CD4-positive, alpha-beta T cell treated with Interleukin-12 subunit alpha and Interleukin-12 subunit beta, for 1 hour (primary cell): Measurements from ENCODE around the gene KHDRBS1.
"Not testable (repeated sequence)": the region's sequence is repeated elsewhere in the genome, so short reads cannot be mapped to it uniquely, and the experiment has no call there.

Experiments
- DNase-seq: peaks from one replicate; pipeline ENCODE4 v3.0.0-alpha.2; 2020

KHDRBS1 gene, protein sequence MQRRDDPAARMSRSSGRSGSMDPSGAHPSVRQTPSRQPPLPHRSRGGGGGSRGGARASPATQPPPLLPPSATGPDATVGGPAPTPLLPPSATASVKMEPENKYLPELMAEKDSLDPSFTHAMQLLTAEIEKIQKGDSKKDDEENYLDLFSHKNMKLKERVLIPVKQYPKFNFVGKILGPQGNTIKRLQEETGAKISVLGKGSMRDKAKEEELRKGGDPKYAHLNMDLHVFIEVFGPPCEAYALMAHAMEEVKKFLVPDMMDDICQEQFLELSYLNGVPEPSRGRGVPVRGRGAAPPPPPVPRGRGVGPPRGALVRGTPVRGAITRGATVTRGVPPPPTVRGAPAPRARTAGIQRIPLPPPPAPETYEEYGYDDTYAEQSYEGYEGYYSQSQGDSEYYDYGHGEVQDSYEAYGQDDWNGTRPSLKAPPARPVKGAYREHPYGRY

DNA sequence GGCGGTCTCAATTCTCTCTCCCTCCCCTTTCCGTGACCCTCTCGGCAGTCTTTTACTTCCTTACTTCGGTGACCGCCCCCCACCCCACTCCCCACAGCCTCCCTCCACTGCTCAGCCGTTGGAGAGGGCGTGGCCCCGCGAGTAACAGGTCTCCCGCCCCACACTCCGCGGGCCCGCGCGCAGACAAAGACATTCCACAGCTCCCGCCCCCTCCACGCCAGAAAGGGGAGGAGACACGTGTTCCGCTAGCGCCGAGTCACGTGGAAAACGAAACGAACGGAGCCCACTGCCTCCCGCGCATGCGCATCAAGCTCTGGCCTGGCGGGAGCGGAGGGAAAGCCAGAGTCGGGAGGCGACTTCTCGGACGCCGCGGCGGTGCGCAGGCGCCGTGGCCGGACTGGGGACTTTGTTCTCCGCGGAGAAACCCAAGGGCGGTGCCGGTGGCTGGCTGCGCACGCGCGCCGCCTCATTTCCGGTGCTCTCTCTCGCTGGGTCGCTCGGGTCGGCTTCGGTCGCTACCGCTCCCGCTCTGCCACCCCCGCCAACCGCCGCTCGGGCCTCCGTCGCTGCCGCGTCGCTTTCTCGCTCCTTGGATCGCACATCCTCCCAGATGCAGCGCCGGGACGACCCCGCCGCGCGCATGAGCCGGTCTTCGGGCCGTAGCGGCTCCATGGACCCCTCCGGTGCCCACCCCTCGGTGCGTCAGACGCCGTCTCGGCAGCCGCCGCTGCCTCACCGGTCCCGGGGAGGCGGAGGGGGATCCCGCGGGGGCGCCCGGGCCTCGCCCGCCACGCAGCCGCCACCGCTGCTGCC lies at the start of gene KHDRBS1:
Gene KHDRBS1 (plus strand): TSS at position 483 of the 813 bp plus-strand sequence. CDS start 128 bp downstream, at position 611.
- DNase-seq, result peak; percentile 99

DNA sequence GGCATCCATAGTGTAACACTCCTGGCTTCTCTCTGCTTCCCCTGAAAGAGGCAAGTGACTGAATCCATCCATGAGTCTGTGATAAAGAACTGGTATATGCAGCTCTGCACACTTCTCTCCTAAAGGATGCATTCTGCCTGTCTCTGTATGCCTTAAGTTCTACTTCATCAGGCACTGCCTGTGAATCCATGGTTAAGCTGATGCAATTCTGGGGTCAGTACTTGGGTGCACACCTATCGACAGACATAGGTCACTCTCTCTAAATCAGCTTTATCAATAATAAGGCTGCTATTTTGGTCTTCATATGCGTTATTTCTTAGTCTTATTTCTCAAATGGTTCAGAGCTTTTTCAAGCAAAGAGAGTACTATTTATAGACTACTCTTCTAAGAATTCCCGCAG lies 42.8 kb upstream of the KHDRBS1 start:
- DNase-seq, result no peak

DNA sequence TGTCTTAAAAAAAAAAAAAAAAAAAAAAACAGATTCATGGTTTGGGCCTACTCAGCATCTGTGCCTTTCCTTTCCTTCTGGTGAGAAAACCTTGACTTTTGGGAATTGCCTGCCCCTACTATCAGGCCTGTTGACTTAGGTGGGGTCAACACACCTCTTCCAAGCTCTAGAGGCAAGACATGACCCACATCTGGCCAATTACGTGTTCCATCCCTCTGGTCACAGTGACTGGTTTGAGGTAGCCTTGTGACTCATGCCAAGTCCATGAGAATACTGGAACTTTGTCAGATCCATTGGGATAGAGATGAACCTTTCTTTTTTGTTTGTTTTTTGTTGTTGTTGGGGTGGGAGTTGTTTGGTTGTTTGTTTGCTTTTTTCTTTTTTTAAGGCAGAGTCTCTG lies 37.3 kb upstream of the KHDRBS1 start:
- DNase-seq, result no peak

DNA sequence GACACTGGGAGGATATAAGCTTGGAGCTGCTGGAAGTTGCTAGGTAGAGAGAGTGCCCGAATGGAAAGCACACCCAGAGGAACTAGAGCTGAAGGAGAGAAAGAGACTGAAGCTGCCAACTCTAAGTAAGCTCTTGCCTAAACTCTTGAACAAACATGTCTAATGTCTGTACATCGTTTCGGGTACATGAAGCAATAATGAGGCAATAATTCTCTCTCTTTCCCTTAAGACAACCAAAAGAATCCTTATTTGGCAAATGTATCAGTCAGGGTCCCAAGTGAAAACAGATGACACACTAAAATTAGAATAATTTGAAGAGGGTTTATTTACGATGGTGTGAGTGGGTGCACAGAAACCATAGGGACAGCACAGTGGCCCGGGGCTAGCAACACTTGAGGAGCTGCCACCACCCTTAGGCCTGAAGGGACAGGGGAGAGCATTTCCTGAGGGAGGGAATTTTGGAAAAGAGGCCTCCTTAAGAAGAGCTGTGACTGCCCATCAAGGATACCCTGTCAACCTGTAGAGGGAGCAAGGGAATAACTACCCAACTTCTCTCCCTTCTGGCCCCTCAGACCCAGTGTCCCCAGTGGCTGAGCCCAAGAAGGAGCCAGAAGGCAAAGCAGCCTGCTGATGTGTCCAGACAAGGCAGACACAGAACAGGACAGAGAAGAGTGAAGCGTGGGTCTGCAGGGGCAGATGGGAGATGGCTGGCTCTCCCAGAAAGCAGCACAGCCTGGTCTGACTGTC lies 36.1 kb upstream of the KHDRBS1 start:
- DNase-seq, result no peak

DNA sequence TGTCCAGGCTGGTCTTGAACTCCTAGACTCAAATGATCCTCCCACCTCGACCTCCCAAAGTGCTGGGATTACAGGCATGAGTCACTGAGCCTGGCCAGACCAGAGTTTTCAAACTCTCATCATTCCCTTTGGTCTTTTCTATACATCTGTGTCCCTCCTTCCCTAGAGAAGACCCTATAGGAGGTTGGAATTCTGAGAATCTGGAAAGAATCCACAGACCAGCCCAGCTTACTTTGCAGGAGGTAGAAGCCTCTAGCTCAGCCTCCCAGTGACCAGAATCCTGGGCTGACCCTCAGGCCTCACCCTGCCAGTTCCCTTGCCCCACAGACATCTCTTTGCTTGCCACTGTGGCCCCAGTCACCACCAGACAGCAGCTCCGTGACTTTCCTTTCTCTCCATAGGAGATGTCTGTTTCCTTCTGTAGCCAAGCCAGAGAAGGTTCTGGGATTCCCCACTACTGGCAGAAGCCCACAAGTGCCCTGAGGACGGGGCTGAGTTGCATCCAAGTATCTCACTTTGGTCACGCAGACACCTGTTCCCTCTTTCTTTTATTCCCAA lies 34.7 kb upstream of the KHDRBS1 start:
- DNase-seq, result no peak

DNA sequence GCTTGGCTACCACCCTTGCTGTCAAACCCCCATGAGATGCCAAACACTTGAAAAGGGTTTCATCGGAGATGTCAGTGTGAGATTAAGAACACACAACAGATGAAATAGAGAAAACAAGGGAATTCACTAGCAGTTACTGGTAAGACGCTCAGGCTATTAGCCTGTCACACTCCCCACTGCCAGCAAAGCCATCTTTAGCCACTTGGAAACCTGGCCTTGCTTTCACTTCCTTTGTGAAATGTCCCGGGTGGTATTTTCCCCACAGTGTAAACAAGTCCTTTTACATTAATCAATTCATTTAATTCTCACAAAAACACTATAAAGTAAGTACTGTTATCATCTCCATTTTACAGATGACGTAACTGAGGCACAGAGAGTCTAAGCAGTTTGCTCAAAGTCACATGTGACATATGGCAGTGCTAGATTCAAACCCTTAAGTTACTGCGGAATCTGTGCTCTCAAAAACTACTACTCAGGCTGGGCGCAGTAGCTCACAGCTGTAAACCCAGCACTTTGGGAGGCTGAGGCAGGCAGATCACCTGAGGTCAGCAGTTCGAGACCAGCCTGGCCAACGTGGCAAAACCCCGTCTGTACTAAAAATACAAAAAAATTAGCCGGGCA lies 32.7 kb upstream of the KHDRBS1 start:
- no peak for DNase-seq

DNA sequence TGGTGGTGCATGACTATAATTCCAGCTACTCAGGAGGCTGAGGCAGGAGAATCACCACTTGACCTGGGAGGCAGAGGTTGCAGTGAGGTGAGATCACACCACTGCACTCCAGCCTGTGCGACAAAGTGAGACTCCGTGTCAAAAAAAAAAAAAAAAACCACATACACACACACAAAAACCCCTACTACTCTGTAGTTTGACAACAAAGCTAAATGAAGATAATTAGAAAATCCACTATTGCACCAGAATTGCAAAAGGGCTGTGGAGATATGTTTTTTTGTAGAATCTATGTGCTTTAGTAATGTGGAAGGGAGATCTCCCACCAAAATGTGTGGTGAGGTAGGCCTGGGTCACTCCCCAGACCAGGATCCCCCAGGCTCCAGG lies 32.2 kb upstream of the KHDRBS1 start:
- DNase-seq, result peak; percentile 30

DNA sequence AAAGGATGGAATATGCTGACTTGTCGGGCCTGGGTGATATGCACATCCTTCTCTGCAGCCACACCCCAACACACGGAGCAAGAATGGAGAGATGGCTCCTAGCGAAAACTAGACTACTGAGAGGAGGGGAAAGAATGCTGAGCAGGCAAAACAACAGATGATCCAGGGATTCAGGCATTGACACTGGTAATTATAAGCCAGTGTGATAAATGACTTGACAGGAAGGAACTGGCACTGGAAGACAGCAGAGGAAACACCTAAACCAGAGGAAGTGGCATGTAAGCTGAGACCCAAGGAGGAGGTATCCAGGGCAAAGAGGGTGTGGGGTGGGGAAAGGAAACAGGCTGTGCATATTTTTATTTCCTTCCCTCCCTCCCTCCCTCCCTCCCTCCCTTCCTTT lies 31.7 kb upstream of the KHDRBS1 start:
- DNase-seq, result peak; percentile 61

DNA sequence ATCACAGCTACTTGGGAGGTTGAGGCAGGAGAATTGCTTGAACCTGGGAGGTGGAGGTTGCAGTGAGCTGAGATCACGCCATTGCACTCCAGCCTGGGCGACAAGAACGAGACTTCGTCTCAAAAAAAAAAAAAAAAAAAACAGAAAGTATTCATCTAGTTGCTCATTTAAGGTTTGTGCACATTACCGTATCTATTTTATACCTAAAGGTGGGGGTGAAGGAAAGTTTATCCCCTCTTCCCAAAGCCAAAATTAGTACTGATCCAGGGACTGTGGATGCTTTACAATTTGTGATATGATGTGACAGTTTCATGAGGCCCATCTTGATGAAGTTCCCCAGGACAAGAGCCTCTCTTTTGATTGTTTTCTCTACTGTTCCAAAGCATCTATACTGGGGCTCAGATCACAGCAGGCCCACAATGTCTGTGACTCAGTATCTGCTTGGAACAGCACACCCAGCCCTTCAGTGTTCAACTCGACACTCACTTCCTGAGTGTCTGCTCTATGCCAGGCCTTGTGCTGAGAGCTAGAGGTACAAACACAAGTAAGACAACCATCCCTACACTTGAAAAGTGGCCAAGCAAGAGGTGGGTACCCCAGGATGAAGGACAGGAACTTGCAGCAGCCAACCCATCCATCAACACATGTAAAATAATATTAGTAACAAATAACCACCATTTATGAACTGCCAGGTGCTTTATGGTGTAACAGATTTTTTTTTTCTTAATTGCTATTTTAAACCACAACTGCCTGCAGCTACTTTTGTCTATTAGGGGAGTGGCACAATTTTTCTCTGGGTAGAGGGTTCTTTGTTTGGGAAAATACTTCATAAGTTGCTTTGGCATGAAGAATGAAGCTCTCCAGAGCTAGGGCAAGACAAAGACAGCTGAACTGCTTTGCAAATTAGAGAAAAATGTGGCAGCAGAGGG lies 29.0 kb upstream of the KHDRBS1 start:
- DNase-seq, result peak; percentile 47

DNA sequence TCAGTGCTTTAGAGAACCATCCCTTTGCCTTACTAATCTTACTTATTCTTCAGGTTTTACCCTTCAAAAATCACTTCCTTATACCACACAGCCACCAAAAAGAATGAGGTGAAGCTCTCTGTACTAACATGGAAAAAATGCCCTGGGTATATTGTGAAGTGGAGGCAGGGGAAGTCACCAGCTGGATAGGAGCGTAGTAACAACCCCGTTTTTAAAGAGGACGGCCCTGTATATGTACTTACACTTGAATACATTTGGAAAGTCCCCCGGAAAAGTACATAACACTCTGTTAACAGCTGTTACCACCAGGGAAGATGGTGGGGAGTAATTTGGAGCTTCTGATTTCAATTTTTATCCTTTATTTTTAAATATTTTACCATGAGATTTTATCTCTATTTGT lies 28.2 kb upstream of the KHDRBS1 start:
- DNase-seq, result peak; percentile 56

DNA sequence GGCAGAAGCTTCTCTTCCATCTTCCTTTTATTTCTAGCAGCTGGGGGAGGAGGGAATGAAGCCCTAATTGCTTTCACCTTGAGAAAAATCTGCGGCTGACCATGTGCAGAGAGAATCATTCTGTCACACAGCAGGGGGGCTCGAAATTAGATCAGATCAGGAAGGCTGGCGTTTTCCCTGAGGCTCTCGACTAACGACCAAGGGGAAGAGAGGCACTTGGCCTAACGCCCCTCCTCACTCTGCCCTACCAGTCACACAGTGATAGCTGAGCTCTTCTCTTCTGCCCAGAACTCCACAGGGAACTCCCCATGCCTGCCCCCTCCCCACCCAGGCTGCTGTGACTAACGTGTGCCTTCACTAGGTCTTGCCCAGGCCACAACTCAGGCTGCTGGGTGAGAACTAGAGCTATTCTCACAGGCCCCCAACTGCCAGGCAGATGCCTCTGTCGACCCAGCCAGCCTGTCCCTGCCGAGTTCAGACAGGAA lies 26.5 kb upstream of the KHDRBS1 start:
- DNase-seq, result no peak

DNA sequence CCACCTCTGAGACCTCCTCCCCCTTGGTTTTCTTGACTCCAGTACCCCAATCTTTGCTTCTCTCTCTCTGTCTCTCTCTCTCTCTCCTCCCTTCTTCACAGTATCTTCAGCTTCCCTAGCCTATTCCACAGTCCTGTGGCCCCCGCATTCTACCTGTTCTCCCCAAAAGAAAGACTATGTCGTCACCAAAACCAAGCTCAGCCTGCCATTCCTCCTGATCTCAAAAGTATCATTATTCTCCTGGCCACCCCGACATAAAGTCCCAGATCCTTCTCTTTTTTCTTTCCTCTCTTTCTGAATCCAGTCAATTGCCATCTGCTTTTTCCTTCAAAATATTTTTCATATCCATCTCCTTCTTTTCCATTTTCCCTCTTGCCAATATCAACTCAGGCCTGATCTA lies 23.7 kb upstream of the KHDRBS1 start:
- DNase-seq, result no peak

DNA sequence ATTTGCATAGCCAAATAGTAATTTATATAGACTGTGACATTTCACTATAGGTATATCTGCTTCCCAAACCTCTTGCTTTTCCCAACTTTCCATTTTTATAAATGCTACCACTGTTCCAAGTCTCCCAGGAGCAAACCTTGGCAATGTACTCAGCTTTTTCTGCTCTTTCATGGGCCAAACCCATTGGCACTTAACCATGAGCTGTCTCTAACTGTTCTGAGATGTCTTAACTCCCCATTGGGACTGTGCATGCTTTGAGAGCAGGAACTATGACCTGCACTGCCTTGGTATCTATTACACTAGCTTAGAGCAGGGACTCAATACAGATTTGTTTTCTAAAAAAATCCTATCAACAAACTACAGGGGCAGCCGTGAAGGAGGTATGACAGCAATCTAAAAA lies 22.5 kb upstream of the KHDRBS1 start:
- DNase-seq, result no peak

DNA sequence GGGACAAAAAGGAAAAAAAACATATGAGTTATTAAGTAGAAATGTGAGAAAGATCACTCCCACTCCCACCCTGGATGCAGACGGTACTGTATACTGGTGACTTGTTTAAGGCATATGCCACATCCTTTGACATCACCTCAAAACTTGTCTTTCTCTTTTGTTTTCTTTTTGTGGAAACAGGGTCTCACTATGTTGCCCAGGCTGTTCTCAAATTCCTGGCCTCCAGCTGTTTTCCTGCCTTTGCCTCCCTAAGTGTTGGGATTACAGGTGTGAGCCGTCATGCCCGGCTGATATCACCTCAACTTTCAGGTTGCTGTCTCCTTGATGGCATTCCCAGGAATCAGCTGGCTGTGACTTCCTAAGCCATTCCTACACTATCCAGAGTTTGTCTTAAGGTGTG lies 18.4 kb upstream of the KHDRBS1 start:
- DNase-seq, result no peak

DNA sequence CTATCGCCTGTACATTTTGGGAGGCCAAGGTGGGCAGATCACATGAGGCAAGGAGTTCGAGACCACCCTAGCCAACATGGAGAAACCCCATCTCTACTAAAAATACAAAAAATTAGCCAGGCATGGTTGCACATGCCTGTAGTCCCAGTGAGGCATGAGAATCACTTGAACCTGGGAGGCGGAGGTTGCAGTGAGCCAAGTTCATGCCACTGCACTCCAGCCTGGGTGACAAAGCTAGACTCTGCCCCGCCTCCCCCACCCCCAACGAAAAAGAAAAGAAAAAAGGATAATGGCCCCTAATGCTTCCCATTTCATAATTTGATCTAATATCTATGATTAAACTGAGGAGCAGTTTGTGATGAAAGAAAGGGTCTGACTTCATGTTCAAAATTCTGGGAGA lies 17.5 kb upstream of the KHDRBS1 start:
- not testable (repeated sequence) for DNase-seq

DNA sequence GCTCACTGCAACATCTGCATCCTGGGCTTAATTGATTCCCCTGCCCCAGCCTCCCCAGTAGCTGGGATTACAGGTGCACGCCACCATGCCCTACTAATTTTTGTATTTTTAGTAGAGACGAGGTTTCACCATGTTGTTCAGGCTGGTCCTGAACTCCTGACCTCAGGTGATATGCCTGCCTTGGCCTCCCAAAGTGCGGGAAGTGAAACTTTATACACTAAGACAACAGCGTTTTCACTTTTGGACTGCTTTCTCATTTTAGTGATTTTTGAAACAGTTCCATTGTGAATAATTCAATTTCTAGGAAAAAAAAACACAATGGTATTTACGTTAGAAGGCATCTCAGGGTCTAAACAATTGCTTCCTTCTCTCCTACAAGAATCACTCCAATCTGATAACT lies 11.8 kb upstream of the KHDRBS1 start:
- no peak for DNase-seq

DNA sequence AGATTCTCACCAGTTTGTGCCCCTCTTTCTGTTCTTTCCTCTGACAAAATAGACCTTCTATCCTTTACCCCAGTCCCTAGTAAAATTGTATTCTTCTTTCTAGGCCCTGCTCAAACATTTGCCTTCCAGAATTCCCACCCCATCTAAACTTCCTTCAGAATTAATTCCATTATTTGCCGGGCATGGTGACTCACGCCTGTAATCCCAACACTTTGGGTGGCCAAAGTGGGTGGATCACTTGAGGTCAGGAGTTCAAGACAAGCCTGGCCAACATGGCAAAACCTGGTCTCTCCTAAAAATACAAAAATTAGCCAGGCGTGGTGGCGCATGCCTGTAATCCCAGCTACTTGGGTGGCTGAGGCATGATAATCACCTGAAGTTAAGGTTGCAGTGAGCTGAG lies 11.4 kb upstream of the KHDRBS1 start:
- DNase-seq, result not testable (repeated sequence)

DNA sequence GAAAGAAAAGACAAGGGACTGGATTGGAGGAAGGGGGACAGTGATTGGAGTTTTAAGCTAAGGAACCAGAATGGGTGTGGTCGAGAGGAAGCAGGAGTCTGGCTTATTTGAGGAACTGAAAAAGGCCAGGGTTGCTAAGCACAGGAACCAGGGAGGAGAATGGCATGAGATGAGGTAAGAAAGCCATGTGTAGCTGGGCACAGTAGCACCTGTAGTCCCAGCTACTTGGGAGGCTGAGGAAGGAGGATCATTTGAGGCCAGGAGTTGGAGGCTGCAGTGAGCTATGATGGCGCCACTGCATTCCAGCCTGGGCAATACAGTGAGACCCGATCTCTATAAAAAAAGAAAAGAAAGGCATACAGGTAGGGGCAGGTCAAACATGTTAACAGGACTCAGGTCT lies 8.1 kb upstream of the KHDRBS1 start:
- no peak for DNase-seq

DNA sequence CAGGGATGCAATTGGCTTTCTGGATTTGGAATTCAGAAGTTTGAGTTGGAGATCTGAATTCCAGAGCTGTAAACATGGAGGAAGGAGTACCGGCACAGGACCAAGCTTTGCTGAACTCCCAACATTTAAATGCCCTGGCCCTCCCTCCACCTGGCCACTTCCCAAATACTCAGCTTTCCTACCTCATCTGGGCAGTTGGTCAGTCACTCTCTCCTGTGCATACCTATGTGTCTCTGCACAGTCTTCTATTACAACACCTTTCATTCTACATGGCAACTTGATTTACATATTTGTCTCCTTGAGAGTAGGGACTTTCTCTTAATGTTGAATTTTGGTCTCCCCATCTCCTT lies 6.1 kb upstream of the KHDRBS1 start:
- DNase-seq, result no peak

DNA sequence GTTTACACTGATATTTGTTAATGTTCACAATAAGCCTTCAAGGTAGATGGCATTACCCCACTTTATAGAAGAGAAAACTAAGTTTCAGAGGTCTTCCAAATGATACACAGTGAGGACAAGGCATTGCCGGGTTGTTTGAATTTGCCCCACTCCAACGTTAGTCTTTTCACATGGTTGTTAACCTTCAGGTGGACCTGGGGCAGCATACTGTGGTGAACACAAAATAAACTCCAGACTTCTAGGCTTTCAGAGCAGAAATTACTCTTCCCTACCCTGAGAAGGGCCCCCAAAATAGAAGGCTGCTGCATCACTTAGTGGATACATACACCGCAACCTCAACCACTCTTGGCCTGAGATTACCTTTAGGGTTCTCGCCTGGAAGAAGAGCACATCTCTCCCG lies 3.4 kb upstream of the KHDRBS1 start:
- no peak for DNase-seq

DNA sequence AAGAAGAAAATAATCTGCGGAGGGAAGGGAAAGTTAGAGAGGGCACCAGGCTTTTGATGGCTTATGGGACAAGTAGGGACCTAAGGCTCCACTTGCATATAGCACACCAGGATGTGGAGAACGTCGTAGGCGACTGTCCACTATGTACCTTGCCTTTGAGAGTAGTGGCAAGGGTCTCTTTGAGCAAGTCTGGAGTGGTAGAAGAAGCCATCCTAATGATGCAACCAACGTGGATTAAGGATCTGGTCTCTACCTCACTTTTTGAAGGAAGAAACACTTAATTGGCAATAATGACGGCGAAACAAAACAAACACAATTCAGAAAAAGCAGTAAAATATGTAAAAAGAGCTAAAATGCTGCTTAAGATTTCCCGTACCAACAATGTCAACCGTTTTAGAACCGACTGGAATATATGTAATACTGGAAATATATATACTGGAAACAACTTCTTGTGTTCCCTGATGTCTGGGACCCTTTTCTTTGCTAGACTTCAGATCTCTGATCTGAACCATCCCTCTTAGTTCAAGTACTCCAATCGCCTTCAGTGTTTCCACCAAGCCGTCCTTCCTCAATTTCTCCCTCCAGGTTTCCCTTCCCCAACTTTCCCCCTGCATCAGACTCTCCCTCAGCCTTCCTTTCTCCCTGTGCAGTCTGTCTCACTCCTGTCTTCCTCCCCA lies 821 bp upstream of the KHDRBS1 start:
- DNase-seq, result no peak
